GM23338 (cell line): ENCODE results near the gene ZDHHC13. TPM values are rescaled to one million over a fixed set of nuclear protein-coding genes. Genes with fewer than 3 reads are reported as not detected.

Experiments used
- ATAC-seq: fragments of 200-7000 bp; cut with Tn5 transposase; 3 replicates; pipeline ENCODE4 v1.9.1; 2020
- DNase-seq: peaks from one replicate; pipeline ENCODE4 v3.0.0-alpha.2; 2015; ENCODE audit warnings: low spot score
- H2AFZ ChIP-seq: fragments of 200-600 bp; sonication (generic); 2 replicates; pipeline ENCODE4 v1.8.0; 2016; ENCODE audit warnings: antibody characterized with exemption, mild to moderate bottlenecking, moderate library complexity
- H3F3A ChIP-seq: fragments of 200-600 bp; sonication (generic); replicated peaks from 2 replicates; pipeline ENCODE4 v1.8.0; 2017; ENCODE audit warnings: antibody characterized with exemption, mixed run types, low read depth
- H3K27ac ChIP-seq: fragments of 200-600 bp; sonication (generic); 2 replicates; pipeline ENCODE4 v1.6.1; 2016; ENCODE audit warnings: low read depth
- H3K27me3 ChIP-seq: fragments of 200-600 bp; sonication (generic); 2 replicates; pipeline ENCODE4 v1.8.0; 2016; ENCODE audit warnings: mild to moderate bottlenecking, mixed run types, moderate library complexity; ENCODE audit not compliant: insufficient read depth
- H3K36me3 ChIP-seq: fragments of 200-600 bp; sonication (generic); 2 replicates; pipeline ENCODE4 v1.8.0; 2016; ENCODE audit warnings: mild to moderate bottlenecking; ENCODE audit not compliant: insufficient read depth
- H3K4me1 ChIP-seq: fragments of 200-600 bp; sonication (generic); 2 replicates; pipeline ENCODE4 v1.8.0; 2016; ENCODE audit warnings: mild to moderate bottlenecking, moderate library complexity; ENCODE audit not compliant: insufficient read depth
- H3K4me2 ChIP-seq: fragments of 200-600 bp; sonication (generic); 2 replicates; pipeline ENCODE4 v1.7.1; 2017; ENCODE audit warnings: mixed run types
- H3K4me3 ChIP-seq: fragments of 200-600 bp; sonication (generic); 2 replicates; pipeline ENCODE4 v1.6.1; 2016; ENCODE audit warnings: mixed run types
- H3K79me2 ChIP-seq: fragments of 200-600 bp; sonication (generic); replicated peaks from 2 replicates; pipeline ENCODE4 v1.8.0; 2017; ENCODE audit warnings: mild to moderate bottlenecking; ENCODE audit not compliant: insufficient read depth
- H3K9me2 ChIP-seq: fragments of 200-600 bp; sonication (generic); 2 replicates; pipeline ENCODE4 v1.8.0; 2017; ENCODE audit not compliant: insufficient read depth
- H4K20me1 ChIP-seq: fragments of 200-600 bp; sonication (generic); replicated peaks from 2 replicates; pipeline ENCODE4 v1.8.0; 2017; ENCODE audit warnings: mild to moderate bottlenecking; ENCODE audit not compliant: insufficient read depth
- H3K27ac Mint-ChIP-seq: 2 replicates; pipeline ENCODE4 v1.8.0; 2020; ENCODE audit warnings: inconsistent platforms, mild to moderate bottlenecking, moderate library complexity, mixed read lengths
- H3K27me3 Mint-ChIP-seq: 3 replicates; pipeline ENCODE4 v1.8.0; 2022; ENCODE audit warnings: low read depth, mild to moderate bottlenecking, moderate library complexity, mixed read lengths, inconsistent platforms; ENCODE audit not compliant: insufficient read depth, poor library complexity
- H3K36me3 Mint-ChIP-seq: 3 replicates; pipeline ENCODE4 v1.8.0; 2021; ENCODE audit warnings: low read depth, mild to moderate bottlenecking, inconsistent platforms, moderate library complexity, mixed read lengths
- H3K4me1 Mint-ChIP-seq: 3 replicates; pipeline ENCODE4 v1.8.0; 2020; ENCODE audit warnings: mild to moderate bottlenecking, inconsistent platforms, mixed read lengths
- H3K4me3 Mint-ChIP-seq: 3 replicates; pipeline ENCODE4 v1.8.0; 2021; ENCODE audit warnings: moderate library complexity, mild to moderate bottlenecking, inconsistent platforms, mixed read lengths
- H3K9me3 Mint-ChIP-seq: 3 replicates; pipeline ENCODE4 v1.8.0; 2020; ENCODE audit warnings: moderate library complexity, mild to moderate bottlenecking, inconsistent platforms, mixed read lengths
- CREB1 ChIP-seq: fragments of 250-450 bp; sonication (Bioruptor Pico); IDR thresholded peaks from 2 replicates; pipeline ENCODE4 v1.5.0; 2020; ENCODE audit warnings: low read depth, mild to moderate bottlenecking, moderate library complexity
- ETS1 ChIP-seq: IDR thresholded peaks from 2 replicates; pipeline ENCODE4 v1.6.1; 2016; ENCODE audit warnings: antibody characterized with exemption
- EZH2 ChIP-seq: fragments of 200-600 bp; sonication (generic); IDR thresholded peaks from one replicate; pipeline ENCODE4 v1.8.0; 2017; ENCODE audit warnings: antibody characterized with exemption, mild to moderate bottlenecking, low read depth; ENCODE audit not compliant: unreplicated experiment
- EZH2phosphoT487 ChIP-seq: fragments of 200-600 bp; sonication (generic); IDR thresholded peaks from one replicate; pipeline ENCODE4 v1.8.1; 2018; ENCODE audit warnings: antibody characterized with exemption; ENCODE audit not compliant: unreplicated experiment
- JUNB ChIP-seq: IDR thresholded peaks from one replicate; pipeline ENCODE4 v1.6.1; 2016; ENCODE audit warnings: antibody characterized with exemption; ENCODE audit not compliant: unreplicated experiment
- NANOG ChIP-seq: IDR thresholded peaks from 2 replicates; pipeline ENCODE4 v1.6.1; 2016; ENCODE audit warnings: antibody characterized with exemption, borderline replicate concordance
- POLR2AphosphoS5 ChIP-seq: IDR thresholded peaks from 2 replicates; pipeline ENCODE4 v1.6.1; 2016; ENCODE audit warnings: antibody characterized with exemption, low read depth
- STAT1 ChIP-seq: IDR thresholded peaks from one replicate; pipeline ENCODE4 v1.6.1; 2016; ENCODE audit warnings: antibody characterized with exemption; ENCODE audit not compliant: unreplicated experiment
- ZNF114 ChIP-seq: fragments of 250-450 bp; sonication (Bioruptor Pico); IDR thresholded peaks from 2 replicates; pipeline ENCODE4 v1.5.0; 2020; ENCODE audit warnings: mild to moderate bottlenecking, moderate library complexity
- polyA plus RNA-seq: library from polyadenylated mRNA; unstranded; fragments of >200 nt; fragmentation: Nextera tagmentation; extraction: Ambion mirVana; gene quantifications from 2 replicates; pipeline ENCODE4 v1.2.1, GENCODE V29; 2016
- total RNA-seq: library from RNA; depleted of rRNA; stranded (reverse); fragments of >200 nt; shearing (Covaris generic); gene quantifications from 2 replicates; pipeline ENCODE4 v1.2.3, GENCODE V29; 2014
- TF ChIP-seq, protein P1 (sequence below): fragments of 250-450 bp; sonication (Bioruptor Pico); IDR thresholded peaks from 2 replicates; pipeline ENCODE4 v1.5.0; 2020; ENCODE audit warnings: mild to moderate bottlenecking, moderate library complexity
- TF ChIP-seq, protein P2 (sequence below): IDR thresholded peaks from one replicate; pipeline ENCODE4 v1.6.1; 2018; ENCODE audit warnings: antibody characterized with exemption; ENCODE audit not compliant: unreplicated experiment
- TF ChIP-seq, protein P3 (sequence below), 2 experiments: fragments of 200-600 bp in 1 of 2; sonication (generic) in 1 of 2; conservative IDR thresholded peaks; 2 replicates each; pipeline versions ENCODE4 v1.5.1 to v1.6.1; 2016 to 2017; ENCODE audit warnings: antibody characterized with exemption in 2 of 2, low read depth in 2 of 2, mild to moderate bottlenecking in 2 of 2, moderate library complexity in 1 of 2

Gene ZDHHC13
- total and polyA plus RNA-seq, 2 experiments from 2014 or later, result 21.0 to 27.7 TPM

GRCh38 chr11:19122960-19123615 is 6.1 kb downstream of the ZDHHC13 start:
- Histone ChIP-seq H3F3A (no peaks in the 10 kb centered on the region), H2AFZ (no peak overlapping the region), H3K4me1 (peaks cover 12% of the 10 kb centered on the region), H3K27me3 (no peaks in the 10 kb centered on the region), H3K79me2 (peaks cover 95% of the 10 kb centered on the region), H3K27ac (no peak overlapping the region), H4K20me1 (peaks cover 30% of the 10 kb centered on the region), H3K4me2 (no peak overlapping the region), H3K9me2 (no peaks in the 10 kb centered on the region), H3K36me3 (peaks cover 11% of the 10 kb centered on the region; the same call in 1 of the 2 replicates), H3K4me3 (no peak overlapping the region)
- Mint-ChIP-seq H3K36me3 (peaks cover 35% of the 10 kb centered on the region), H3K4me1 (peaks cover 15% of the 10 kb centered on the region; the same call in 2 of the 3 replicates), H3K27me3 (peaks cover 2% of the 10 kb centered on the region), H3K9me3 (peaks cover 5% of the 10 kb centered on the region; the same call in 1 of the 3 replicates), H3K27ac (no peak overlapping the region), H3K4me3 (no peak overlapping the region)
- no peak for TF ChIP-seq NANOG
- TF ChIP-seq, protein P1, sequence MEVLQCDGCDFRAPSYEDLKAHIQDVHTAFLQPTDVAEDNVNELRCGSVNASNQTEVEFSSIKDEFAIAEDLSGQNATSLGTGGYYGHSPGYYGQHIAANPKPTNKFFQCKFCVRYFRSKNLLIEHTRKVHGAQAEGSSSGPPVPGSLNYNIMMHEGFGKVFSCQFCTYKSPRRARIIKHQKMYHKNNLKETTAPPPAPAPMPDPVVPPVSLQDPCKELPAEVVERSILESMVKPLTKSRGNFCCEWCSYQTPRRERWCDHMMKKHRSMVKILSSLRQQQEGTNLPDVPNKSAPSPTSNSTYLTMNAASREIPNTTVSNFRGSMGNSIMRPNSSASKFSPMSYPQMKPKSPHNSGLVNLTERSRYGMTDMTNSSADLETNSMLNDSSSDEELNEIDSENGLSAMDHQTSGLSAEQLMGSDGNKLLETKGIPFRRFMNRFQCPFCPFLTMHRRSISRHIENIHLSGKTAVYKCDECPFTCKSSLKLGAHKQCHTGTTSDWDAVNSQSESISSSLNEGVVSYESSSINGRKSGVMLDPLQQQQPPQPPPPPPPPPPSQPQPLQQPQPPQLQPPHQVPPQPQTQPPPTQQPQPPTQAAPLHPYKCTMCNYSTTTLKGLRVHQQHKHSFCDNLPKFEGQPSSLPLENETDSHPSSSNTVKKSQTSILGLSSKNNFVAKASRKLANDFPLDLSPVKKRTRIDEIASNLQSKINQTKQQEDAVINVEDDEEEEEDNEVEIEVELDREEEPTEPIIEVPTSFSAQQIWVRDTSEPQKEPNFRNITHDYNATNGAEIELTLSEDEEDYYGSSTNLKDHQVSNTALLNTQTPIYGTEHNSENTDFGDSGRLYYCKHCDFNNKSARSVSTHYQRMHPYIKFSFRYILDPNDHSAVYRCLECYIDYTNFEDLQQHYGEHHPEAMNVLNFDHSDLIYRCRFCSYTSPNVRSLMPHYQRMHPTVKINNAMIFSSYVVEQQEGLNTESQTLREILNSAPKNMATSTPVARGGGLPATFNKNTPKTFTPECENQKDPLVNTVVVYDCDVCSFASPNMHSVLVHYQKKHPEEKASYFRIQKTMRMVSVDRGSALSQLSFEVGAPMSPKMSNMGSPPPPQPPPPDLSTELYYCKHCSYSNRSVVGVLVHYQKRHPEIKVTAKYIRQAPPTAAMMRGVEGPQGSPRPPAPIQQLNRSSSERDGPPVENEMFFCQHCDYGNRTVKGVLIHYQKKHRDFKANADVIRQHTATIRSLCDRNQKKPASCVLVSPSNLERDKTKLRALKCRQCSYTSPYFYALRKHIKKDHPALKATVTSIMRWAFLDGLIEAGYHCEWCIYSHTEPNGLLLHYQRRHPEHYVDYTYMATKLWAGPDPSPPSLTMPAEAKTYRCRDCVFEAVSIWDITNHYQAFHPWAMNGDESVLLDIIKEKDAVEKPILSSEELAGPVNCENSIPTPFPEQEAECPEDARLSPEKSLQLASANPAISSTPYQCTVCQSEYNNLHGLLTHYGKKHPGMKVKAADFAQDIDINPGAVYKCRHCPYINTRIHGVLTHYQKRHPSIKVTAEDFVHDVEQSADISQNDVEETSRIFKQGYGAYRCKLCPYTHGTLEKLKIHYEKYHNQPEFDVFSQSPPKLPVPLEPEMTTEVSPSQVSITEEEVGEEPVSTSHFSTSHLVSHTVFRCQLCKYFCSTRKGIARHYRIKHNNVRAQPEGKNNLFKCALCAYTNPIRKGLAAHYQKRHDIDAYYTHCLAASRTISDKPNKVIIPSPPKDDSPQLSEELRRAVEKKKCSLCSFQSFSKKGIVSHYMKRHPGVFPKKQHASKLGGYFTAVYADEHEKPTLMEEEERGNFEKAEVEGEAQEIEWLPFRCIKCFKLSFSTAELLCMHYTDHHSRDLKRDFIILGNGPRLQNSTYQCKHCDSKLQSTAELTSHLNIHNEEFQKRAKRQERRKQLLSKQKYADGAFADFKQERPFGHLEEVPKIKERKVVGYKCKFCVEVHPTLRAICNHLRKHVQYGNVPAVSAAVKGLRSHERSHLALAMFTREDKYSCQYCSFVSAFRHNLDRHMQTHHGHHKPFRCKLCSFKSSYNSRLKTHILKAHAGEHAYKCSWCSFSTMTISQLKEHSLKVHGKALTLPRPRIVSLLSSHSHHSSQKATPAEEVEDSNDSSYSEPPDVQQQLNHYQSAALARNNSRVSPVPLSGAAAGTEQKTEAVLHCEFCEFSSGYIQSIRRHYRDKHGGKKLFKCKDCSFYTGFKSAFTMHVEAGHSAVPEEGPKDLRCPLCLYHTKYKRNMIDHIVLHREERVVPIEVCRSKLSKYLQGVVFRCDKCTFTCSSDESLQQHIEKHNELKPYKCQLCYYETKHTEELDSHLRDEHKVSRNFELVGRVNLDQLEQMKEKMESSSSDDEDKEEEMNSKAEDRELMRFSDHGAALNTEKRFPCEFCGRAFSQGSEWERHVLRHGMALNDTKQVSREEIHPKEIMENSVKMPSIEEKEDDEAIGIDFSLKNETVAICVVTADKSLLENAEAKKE (CRISPR knock-in tag), result no peak
- no peak for TF ChIP-seq ETS1
- no peak for TF ChIP-seq POLR2AphosphoS5
- no peak for TF ChIP-seq ZNF114 (CRISPR knock-in tag)
- no peak for TF ChIP-seq JUNB
- TF ChIP-seq, protein P2, sequence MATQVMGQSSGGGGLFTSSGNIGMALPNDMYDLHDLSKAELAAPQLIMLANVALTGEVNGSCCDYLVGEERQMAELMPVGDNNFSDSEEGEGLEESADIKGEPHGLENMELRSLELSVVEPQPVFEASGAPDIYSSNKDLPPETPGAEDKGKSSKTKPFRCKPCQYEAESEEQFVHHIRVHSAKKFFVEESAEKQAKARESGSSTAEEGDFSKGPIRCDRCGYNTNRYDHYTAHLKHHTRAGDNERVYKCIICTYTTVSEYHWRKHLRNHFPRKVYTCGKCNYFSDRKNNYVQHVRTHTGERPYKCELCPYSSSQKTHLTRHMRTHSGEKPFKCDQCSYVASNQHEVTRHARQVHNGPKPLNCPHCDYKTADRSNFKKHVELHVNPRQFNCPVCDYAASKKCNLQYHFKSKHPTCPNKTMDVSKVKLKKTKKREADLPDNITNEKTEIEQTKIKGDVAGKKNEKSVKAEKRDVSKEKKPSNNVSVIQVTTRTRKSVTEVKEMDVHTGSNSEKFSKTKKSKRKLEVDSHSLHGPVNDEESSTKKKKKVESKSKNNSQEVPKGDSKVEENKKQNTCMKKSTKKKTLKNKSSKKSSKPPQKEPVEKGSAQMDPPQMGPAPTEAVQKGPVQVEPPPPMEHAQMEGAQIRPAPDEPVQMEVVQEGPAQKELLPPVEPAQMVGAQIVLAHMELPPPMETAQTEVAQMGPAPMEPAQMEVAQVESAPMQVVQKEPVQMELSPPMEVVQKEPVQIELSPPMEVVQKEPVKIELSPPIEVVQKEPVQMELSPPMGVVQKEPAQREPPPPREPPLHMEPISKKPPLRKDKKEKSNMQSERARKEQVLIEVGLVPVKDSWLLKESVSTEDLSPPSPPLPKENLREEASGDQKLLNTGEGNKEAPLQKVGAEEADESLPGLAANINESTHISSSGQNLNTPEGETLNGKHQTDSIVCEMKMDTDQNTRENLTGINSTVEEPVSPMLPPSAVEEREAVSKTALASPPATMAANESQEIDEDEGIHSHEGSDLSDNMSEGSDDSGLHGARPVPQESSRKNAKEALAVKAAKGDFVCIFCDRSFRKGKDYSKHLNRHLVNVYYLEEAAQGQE, result no peak
- TF ChIP-seq CREB1 (CRISPR knock-in tag), result no peak
- no peak for TF ChIP-seq STAT1
- no peak for TF ChIP-seq EZH2phosphoT487
- TF ChIP-seq, protein P3, sequence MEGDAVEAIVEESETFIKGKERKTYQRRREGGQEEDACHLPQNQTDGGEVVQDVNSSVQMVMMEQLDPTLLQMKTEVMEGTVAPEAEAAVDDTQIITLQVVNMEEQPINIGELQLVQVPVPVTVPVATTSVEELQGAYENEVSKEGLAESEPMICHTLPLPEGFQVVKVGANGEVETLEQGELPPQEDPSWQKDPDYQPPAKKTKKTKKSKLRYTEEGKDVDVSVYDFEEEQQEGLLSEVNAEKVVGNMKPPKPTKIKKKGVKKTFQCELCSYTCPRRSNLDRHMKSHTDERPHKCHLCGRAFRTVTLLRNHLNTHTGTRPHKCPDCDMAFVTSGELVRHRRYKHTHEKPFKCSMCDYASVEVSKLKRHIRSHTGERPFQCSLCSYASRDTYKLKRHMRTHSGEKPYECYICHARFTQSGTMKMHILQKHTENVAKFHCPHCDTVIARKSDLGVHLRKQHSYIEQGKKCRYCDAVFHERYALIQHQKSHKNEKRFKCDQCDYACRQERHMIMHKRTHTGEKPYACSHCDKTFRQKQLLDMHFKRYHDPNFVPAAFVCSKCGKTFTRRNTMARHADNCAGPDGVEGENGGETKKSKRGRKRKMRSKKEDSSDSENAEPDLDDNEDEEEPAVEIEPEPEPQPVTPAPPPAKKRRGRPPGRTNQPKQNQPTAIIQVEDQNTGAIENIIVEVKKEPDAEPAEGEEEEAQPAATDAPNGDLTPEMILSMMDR (conservative IDR thresholded peaks at IDR 0.05; ENCODE audit: low read depth in 2 of 2), result no peak
- TF ChIP-seq EZH2, result no peak
- DNase-seq, result no peak
- no peak for ATAC-seq
